Measurements from ENCODE around the gene COBL.

Gene COBL

GRCh38 chr7:51029701-51030191 lies 286.9 kb downstream of the COBL start:
- Histone ChIP-seq H2AFZ (ENCODE audit: low read length) (no peak overlapping the region), H4K20me1 (ENCODE audit: insufficient read depth, low read length, poor library complexity, severe bottlenecking) (no peaks in the 10 kb centered on the region), H3F3A (ENCODE audit: low read depth) (no peaks in the 10 kb centered on the region), H3K9me3 (ENCODE audit: insufficient read depth, low read depth, low read length) (no peaks in the 10 kb centered on the region), H3K36me3 (ENCODE audit: insufficient read depth, low read length) (no peaks in the 10 kb centered on the region), H3K27me3 (ENCODE audit: insufficient read depth, low read length, poor library complexity, severe bottlenecking) (no peaks in the 10 kb centered on the region), H3K79me2 (ENCODE audit: insufficient read depth, low read length) (no peaks in the 10 kb centered on the region), H3K4me3 (ENCODE audit: low read length, poor library complexity, severe bottlenecking) (no peak overlapping the region), H3K9me2 (replicated peaks; ENCODE audit: low read depth, low read length) (no peaks in the 10 kb centered on the region), H3K4me2 (ENCODE audit: low read depth, low read length, poor library complexity, severe bottlenecking) (no peak overlapping the region), H3K4me1 (ENCODE audit: insufficient read depth, low read length, poor library complexity, severe bottlenecking) (no peaks in the 10 kb centered on the region), H3K9ac (ENCODE audit: low read depth, low read length, poor library complexity, severe bottlenecking) (no peak overlapping the region)
- TF ChIP-seq, protein P1, sequence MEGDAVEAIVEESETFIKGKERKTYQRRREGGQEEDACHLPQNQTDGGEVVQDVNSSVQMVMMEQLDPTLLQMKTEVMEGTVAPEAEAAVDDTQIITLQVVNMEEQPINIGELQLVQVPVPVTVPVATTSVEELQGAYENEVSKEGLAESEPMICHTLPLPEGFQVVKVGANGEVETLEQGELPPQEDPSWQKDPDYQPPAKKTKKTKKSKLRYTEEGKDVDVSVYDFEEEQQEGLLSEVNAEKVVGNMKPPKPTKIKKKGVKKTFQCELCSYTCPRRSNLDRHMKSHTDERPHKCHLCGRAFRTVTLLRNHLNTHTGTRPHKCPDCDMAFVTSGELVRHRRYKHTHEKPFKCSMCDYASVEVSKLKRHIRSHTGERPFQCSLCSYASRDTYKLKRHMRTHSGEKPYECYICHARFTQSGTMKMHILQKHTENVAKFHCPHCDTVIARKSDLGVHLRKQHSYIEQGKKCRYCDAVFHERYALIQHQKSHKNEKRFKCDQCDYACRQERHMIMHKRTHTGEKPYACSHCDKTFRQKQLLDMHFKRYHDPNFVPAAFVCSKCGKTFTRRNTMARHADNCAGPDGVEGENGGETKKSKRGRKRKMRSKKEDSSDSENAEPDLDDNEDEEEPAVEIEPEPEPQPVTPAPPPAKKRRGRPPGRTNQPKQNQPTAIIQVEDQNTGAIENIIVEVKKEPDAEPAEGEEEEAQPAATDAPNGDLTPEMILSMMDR (conservative IDR thresholded peaks at IDR 0.05; ENCODE audit: low read length) = no peak
- no peak for TF ChIP-seq EZH2phosphoT487 (IDR thresholded peaks at IDR 0.05; ENCODE audit: borderline replicate concordance)

- H3K4me1 ChIP-seq (ENCODE audit: insufficient read depth, low read length, poor library complexity, severe bottlenecking) = no peaks in the 10 kb centered on the region
- H3K79me2 ChIP-seq (ENCODE audit: insufficient read depth, low read length) = no peaks in the 10 kb centered on the region
- H3K9me3 ChIP-seq (ENCODE audit: insufficient read depth, low read depth, low read length) = no peaks in the 10 kb centered on the region
- no peak overlapping the region for H2AFZ ChIP-seq (ENCODE audit: low read length)
- no peak overlapping the region for H3K9ac ChIP-seq (ENCODE audit: low read depth, low read length, poor library complexity, severe bottlenecking)
- H3K9me2 ChIP-seq (replicated peaks; ENCODE audit: low read depth, low read length) = no peaks in the 10 kb centered on the region
- H3K4me2 ChIP-seq (ENCODE audit: low read depth, low read length, poor library complexity, severe bottlenecking) = no peak overlapping the region
- H3K36me3 ChIP-seq (ENCODE audit: insufficient read depth, low read length) = no peaks in the 10 kb centered on the region
- no peak for TF ChIP-seq EZH2phosphoT487 (IDR thresholded peaks at IDR 0.05; ENCODE audit: borderline replicate concordance)
- TF ChIP-seq, protein P1 (conservative IDR thresholded peaks at IDR 0.05; ENCODE audit: low read length) = no peak
- no peaks in the 10 kb centered on the region for H3F3A ChIP-seq (ENCODE audit: low read depth)
- no peaks in the 10 kb centered on the region for H3K27me3 ChIP-seq (ENCODE audit: insufficient read depth, low read length, poor library complexity, severe bottlenecking)
- H3K4me3 ChIP-seq (ENCODE audit: low read length, poor library complexity, severe bottlenecking) = no peak overlapping the region
- H4K20me1 ChIP-seq (ENCODE audit: insufficient read depth, low read length, poor library complexity, severe bottlenecking) = no peaks in the 10 kb centered on the region
Measured at GRCh38 chr7:51029131-51029530, 287.5 kb downstream of the COBL start.

- H3K9ac ChIP-seq (ENCODE audit: low read depth, low read length, poor library complexity, severe bottlenecking) = no peak overlapping the region
- H3F3A ChIP-seq (ENCODE audit: low read depth) = no peaks in the 10 kb centered on the region
- no peak overlapping the region for H3K4me3 ChIP-seq (ENCODE audit: low read length, poor library complexity, severe bottlenecking)
- no peaks in the 10 kb centered on the region for H3K4me1 ChIP-seq (ENCODE audit: insufficient read depth, low read length, poor library complexity, severe bottlenecking)
- H3K27me3 ChIP-seq (ENCODE audit: insufficient read depth, low read length, poor library complexity, severe bottlenecking) = no peaks in the 10 kb centered on the region
- no peaks in the 10 kb centered on the region for H4K20me1 ChIP-seq (ENCODE audit: insufficient read depth, low read length, poor library complexity, severe bottlenecking)
- H3K4me2 ChIP-seq (ENCODE audit: low read depth, low read length, poor library complexity, severe bottlenecking) = no peak overlapping the region
- TF ChIP-seq EZH2phosphoT487 (IDR thresholded peaks at IDR 0.05; ENCODE audit: borderline replicate concordance) = no peak
- TF ChIP-seq, protein P1 (conservative IDR thresholded peaks at IDR 0.05; ENCODE audit: low read length) = no peak
- no peak overlapping the region for H2AFZ ChIP-seq (ENCODE audit: low read length)
- no peaks in the 10 kb centered on the region for H3K9me2 ChIP-seq (replicated peaks; ENCODE audit: low read depth, low read length)
- no peaks in the 10 kb centered on the region for H3K79me2 ChIP-seq (ENCODE audit: insufficient read depth, low read length)
- H3K9me3 ChIP-seq (ENCODE audit: insufficient read depth, low read depth, low read length) = no peaks in the 10 kb centered on the region
- H3K36me3 ChIP-seq (ENCODE audit: insufficient read depth, low read length) = no peaks in the 10 kb centered on the region
Measured at GRCh38 chr7:51027935-51028830, 288.4 kb downstream of the COBL start.

Data from Loucy (cell line).